OCI-LY3 (cell line): ENCODE data around the gene SPIN4.
"Not testable (repeated sequence)": the region's sequence is repeated elsewhere in the genome, so short reads cannot be mapped to it uniquely, and the experiment has no call there.

ENCODE experiments used
- H2AFZ ChIP-seq: fragments of 200-600, 300-600 bp; shearing (Covaris generic); 2 replicates; pipeline ENCODE4 v1.6.0; 2014; ENCODE audit warnings: antibody characterized with exemption, low read depth, low read length
- H3K27ac ChIP-seq: fragments of 200-600, 300-600 bp; sonication (generic); 2 replicates; pipeline ENCODE4 v1.5.1; 2014; ENCODE audit warnings: mild to moderate bottlenecking, low read length, moderate library complexity, mixed read lengths
- H3K27me3 ChIP-seq: fragments of 200-600, 300-600 bp; sonication (generic); 2 replicates; pipeline ENCODE4 v1.6.1; 2014; ENCODE audit warnings: low read depth, low read length, mixed read lengths
- H3K36me3 ChIP-seq: fragments of 200-600, 300-600 bp; sonication (generic); replicated peaks from 2 replicates; pipeline ENCODE3; 2014; ENCODE audit warnings: low read depth, low read length, mixed read lengths
- H3K4me1 ChIP-seq: fragments of 300-600, 200-600 bp; sonication (generic); 2 replicates; pipeline ENCODE4 v1.6.1; 2014; ENCODE audit warnings: low read length, mixed read lengths
- H3K4me2 ChIP-seq: fragments of 200-600, 300-600 bp; sonication (generic); 2 replicates; pipeline ENCODE4 v1.6.1; 2014; ENCODE audit warnings: low read length, mixed read lengths
- H3K4me3 ChIP-seq: fragments of 300-600, 200-600 bp; sonication (generic); 2 replicates; pipeline ENCODE4 v1.5.1; 2014; ENCODE audit warnings: antibody characterized with exemption, mild to moderate bottlenecking, low read length, moderate library complexity
- H3K79me2 ChIP-seq: fragments of 300-600, 200-600 bp; shearing (Covaris generic); 2 replicates; pipeline ENCODE4 v1.6.1; 2014; ENCODE audit warnings: mild to moderate bottlenecking, low read length, mixed read lengths
- H3K9ac ChIP-seq: fragments of 300-600, 200-600 bp; shearing (Covaris generic); 2 replicates; pipeline ENCODE4 v1.6.0; 2014; ENCODE audit warnings: mild to moderate bottlenecking, low read length, moderate library complexity
- H3K9me3 ChIP-seq: fragments of 200-600, 300-600 bp; shearing (Covaris generic); 2 replicates; pipeline ENCODE4 v1.6.1; 2014; ENCODE audit warnings: low read length, mixed read lengths; ENCODE audit not compliant: insufficient read depth
- H4K20me1 ChIP-seq: fragments of 200-600, 300-600 bp; sonication (generic); 2 replicates; pipeline ENCODE4 v1.6.1; 2016; ENCODE audit warnings: low read length, mixed read lengths; ENCODE audit not compliant: insufficient read depth
- CTCF ChIP-seq: fragments of 200-600, 300-600 bp; sonication (generic); IDR thresholded peaks from 2 replicates; pipeline ENCODE4 v1.5.1; 2014; ENCODE audit warnings: antibody characterized with exemption, low read length, low read depth
- EZH2phosphoT487 ChIP-seq: fragments of 200-600 bp; shearing (Covaris generic); IDR thresholded peaks from 2 replicates; pipeline ENCODE4 v1.6.1; 2018; ENCODE audit warnings: antibody characterized with exemption, mixed run types, low read depth

The SPIN4 gene

GRCh38 chrX:63387411-63387810, 36.3 kb upstream of the SPIN4 start:
- no peak overlapping the region for H3K4me2 ChIP-seq
- H3K4me3 ChIP-seq: no peak overlapping the region
- H3K4me1 ChIP-seq: no peaks in the 10 kb centered on the region
- TF ChIP-seq CTCF: no peak
- TF ChIP-seq EZH2phosphoT487: no peak
- H3K9ac ChIP-seq: no peak overlapping the region
- H3K79me2 ChIP-seq: no peaks in the 10 kb centered on the region
- no peak overlapping the region for H3K27ac ChIP-seq
- H3K27me3 ChIP-seq: no peaks in the 10 kb centered on the region
- no peaks in the 10 kb centered on the region for H3K9me3 ChIP-seq
- no peak overlapping the region for H2AFZ ChIP-seq
- H4K20me1 ChIP-seq: no peaks in the 10 kb centered on the region
- no peaks in the 10 kb centered on the region for H3K36me3 ChIP-seq

- H3K36me3 ChIP-seq, H3K4me1 ChIP-seq, H2AFZ ChIP-seq, H3K4me3 ChIP-seq, H3K9ac ChIP-seq, H3K4me2 ChIP-seq, H3K9me3 ChIP-seq, H3K79me2 ChIP-seq, H4K20me1 ChIP-seq, H3K27me3 ChIP-seq, H3K27ac ChIP-seq: not testable (repeated sequence)
These were observed 33.1 kb upstream of the SPIN4 start for GRCh38 chrX:63384263-63384662.

GRCh38 chrX:63373012-63373411, 21.9 kb upstream of the SPIN4 start:
- not testable (repeated sequence) for H3K4me1 ChIP-seq, H4K20me1 ChIP-seq, H3K9ac ChIP-seq, H3K36me3 ChIP-seq, H3K4me3 ChIP-seq, H3K9me3 ChIP-seq, H3K27me3 ChIP-seq, H3K27ac ChIP-seq, H2AFZ ChIP-seq, H3K79me2 ChIP-seq, H3K4me2 ChIP-seq

DNA sequence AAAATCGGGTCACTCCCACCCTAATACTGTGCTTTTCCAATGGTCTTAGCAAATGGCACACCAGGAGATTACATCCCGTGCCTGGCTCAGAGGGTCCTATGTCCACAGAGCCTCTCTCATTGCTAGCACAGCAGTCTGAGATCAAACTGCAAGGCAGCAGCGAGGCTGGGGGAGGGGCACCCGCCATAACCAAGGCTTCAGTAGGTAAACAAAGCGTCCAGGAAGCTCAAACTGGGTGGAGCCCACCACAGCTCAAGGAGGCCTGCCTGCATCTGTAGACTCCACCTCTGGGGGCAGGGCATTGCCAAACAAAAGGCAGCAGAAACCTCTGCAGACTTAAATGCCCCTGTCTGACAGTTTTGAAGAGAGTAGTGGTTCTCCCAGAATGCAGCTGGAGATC, 16.6 kb upstream of the SPIN4 start:
- not testable (repeated sequence) for H3K4me3 ChIP-seq, H3K36me3 ChIP-seq, H4K20me1 ChIP-seq, H3K4me2 ChIP-seq, H3K79me2 ChIP-seq, H3K9me3 ChIP-seq, H2AFZ ChIP-seq, H3K27me3 ChIP-seq, H3K4me1 ChIP-seq, H3K9ac ChIP-seq, H3K27ac ChIP-seq

DNA sequence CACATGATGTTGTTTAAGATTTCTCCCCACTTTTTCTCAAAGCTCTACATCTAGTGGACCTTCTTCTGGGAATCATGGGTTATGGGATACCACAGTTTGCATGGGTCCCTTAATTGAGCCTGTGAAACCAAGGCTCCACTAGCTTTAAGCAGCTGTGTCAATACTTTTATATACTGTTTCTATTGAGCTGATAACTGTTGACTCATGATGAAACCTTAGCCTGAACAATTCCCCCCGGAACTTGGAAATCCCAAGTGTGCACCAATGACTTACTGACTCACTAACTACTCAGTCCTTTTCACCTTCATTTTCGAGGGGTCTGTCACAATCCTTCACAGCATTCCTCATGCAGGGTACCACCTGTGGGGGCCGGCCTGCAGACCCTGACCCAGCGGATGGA, 12.7 kb upstream of the SPIN4 start:
- Histone ChIP-seq H3K4me3 (no peak overlapping the region), H3K4me2 (no peak overlapping the region), H4K20me1 (no peaks in the 10 kb centered on the region), H3K9me3 (no peaks in the 10 kb centered on the region), H3K27ac (no peak overlapping the region), H3K27me3 (no peaks in the 10 kb centered on the region), H2AFZ (no peak overlapping the region), H3K79me2 (no peaks in the 10 kb centered on the region), H3K9ac (no peak overlapping the region), H3K4me1 (no peaks in the 10 kb centered on the region), H3K36me3 (no peaks in the 10 kb centered on the region)
- no peak for TF ChIP-seq EZH2phosphoT487
- TF ChIP-seq CTCF: no peak

DNA sequence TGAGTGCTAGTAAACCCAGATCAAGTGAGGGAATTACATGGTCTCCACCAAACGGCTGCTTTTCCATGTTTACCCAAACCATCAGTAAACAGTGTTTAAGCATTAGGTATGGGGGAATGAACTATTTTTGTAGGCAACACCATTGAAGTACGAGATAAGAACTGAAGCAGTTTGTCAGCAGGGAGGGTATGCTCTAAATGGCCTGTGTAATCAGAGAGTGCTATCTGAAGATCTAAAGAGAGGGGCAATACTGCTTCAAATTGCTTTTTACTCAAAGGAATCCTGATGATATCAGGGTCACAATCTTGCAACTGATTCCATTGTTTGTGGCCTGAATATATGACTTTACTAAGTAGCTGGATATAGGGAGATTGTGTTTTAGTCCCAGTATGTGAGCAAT, 10.4 kb upstream of the SPIN4 start:
- Histone ChIP-seq H2AFZ (no peak overlapping the region), H3K9me3 (no peaks in the 10 kb centered on the region), H3K79me2 (no peaks in the 10 kb centered on the region), H3K4me1 (no peaks in the 10 kb centered on the region), H3K4me2 (no peak overlapping the region), H3K27ac (no peak overlapping the region), H3K27me3 (no peaks in the 10 kb centered on the region), H3K9ac (no peak overlapping the region), H4K20me1 (no peaks in the 10 kb centered on the region), H3K36me3 (no peaks in the 10 kb centered on the region), H3K4me3 (no peak overlapping the region)
- TF ChIP-seq CTCF: no peak
- no peak for TF ChIP-seq EZH2phosphoT487
